COLO668 (cell line): Measurements from ENCODE around the gene TFDP2.
"Not testable (repeated sequence)": the region's sequence is repeated elsewhere in the genome, so short reads cannot be mapped to it uniquely, and the experiment has no call there.

Source experiments
- DNase-seq: peaks from one replicate; lab custom pipeline; 2025; ENCODE audit not compliant: unreplicated experiment; lab: John Stamatoyannopoulos, UW

Gene TFDP2, protein sequence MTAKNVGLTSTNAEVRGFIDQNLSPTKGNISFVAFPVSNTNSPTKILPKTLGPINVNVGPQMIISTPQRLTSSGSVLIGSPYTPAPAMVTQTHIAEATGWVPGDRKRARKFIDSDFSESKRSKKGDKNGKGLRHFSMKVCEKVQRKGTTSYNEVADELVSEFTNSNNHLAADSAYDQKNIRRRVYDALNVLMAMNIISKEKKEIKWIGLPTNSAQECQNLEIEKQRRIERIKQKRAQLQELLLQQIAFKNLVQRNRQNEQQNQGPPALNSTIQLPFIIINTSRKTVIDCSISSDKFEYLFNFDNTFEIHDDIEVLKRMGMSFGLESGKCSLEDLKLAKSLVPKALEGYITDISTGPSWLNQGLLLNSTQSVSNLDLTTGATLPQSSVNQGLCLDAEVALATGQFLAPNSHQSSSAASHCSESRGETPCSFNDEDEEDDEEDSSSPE

DNA sequence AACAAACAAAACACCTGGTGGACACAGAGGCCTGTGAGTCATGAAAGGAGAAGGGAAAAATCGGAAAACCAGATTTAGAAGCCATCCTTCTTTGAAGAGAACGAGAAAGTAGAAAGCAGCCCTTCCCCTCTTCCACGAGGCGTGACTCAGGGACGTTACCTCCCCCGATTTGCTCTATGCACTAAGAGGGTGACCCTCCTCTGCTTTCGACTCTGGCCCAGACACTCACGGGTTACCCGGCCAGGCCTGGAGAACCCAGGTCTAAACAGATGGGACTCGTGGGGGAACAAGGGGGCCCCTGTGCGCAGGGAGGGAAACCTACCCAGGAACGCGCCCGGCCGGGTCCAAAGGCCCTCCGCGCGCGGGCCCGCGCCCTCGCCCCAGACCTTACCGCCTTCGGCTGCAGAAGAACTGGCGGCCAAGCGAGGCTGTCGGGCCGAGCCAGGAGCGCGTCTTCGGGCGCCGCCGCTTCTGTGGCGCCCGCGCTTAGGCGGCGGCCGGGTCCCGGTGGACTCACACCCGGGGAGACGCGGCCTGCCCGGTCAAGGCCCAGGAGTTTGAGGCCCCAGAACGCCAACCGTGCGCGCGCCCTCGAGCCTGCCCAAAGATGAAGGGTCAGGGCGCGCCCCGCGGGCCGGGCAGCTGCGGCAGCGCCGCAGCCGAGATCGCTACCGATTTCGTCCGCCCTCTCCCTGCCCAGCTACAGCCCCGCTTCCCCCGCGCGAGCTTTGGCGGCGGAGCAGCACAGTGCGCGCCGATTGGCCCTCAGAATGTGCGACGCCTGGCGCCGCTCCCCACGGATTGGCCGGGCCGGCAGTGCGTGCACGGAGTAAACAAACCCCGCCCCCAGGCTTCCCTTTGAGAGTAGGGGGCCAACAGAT lies at the start of gene TFDP2:
TFDP2 (minus strand) TSS at position 753 of the 881 bp plus-strand sequence. CDS start 47,795 bp downstream, outside the sequence.
- DNase-seq, result peak; percentile 82

DNA sequence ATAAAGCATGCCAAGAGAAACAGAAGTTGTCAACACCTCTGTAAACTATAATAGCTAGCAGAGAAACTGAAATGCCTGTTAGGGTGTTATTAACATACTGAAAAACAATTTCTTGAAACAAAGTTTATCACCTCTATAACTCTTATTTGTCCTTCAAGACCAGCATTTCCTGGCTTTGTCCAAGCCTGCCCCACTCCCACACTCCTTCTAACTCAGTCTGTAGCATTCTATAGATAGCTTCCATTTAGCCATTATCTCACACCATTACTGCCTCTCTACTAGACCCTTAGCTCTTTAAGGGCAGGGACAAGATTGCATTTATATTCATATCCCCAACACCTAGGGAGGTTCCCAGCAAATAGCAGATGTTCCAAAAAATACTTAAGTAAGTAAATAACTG lies 39.5 kb upstream of the TFDP2 start:
- no peak for DNase-seq

DNA sequence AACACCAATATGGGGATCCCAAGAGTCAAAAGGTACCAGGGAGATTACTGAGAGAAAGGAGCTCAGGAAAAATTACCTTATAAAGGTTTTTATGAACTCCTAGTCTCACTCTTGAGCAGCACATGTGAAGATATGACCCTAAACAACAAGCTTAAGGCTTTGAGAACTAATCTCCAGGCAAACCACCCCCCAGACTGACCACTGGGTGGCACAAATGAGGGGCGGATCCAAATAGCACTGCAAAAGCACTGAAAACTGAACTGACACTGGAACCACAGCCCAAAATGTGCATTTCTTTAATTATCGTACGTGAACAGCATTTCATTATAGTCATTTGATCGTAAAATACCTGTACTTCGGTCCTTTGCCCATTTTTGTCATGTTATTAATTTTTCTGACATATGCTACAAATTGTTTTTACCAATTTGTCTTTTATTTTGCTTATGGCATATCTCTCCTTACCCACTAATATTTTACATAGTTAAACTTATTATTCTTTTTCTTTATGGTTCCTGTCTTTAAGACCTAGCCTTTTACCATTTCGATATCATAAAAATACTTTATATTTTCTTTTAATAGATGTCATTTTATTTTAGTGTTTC lies 31.5 kb upstream of the TFDP2 start:
- DNase-seq, result peak; percentile 3

DNA sequence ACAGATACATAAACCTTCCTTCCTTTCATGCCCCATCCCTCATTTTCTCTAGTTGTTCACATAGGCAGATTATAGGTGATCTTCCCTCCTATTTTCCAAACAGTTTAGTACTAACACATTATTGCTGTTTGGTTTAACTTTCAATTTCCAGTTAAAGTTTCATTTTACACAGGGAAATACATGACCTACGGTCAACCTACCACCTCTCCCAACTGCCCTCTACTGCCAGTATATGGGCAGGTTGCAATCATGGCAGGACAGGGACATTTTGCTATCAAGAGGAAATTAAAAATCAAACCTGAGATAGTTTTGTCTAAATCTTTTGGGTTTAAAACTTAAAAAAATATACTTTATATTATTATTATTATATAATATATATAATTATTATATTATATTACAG lies 26.1 kb upstream of the TFDP2 start:
- DNase-seq, result no peak

DNA sequence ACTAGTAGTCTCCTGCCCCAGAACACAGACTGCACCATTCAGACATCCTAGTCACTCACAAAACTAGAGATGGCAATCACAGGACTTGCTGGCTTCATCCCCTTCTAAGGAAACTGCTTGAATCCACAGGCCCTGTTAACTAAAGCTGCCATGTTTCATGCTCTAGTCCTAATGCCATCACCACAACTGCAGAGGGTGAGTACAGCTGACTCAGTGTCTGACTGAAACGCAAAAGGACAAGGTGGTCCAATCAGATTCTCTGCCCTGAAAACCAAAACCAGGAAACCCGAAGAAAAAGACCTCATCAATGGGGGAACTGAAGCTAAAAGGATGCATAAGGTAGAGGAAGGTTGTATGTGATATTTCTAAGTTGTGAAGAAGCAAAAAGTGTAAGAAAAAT lies 25.2 kb upstream of the TFDP2 start:
- no peak for DNase-seq

DNA sequence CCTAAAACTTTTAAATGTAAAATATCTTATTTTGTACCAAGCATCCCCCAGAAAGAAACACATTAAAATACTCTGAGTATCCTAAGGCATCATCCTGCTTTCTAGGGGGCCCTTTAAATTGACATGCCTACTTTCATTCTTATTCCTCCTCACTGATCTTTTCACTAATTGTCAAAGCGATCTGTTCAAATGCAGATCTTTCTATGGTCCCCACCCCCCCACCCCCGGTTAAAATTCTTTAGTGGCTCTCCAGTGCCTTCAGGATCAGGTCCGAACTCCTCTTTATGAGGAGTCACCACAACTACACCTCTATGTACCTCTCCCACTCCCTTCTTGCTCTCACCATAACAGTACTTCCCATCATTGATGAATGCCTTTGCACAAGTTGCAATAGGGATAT lies 19.2 kb upstream of the TFDP2 start:
- DNase-seq, result no peak

DNA sequence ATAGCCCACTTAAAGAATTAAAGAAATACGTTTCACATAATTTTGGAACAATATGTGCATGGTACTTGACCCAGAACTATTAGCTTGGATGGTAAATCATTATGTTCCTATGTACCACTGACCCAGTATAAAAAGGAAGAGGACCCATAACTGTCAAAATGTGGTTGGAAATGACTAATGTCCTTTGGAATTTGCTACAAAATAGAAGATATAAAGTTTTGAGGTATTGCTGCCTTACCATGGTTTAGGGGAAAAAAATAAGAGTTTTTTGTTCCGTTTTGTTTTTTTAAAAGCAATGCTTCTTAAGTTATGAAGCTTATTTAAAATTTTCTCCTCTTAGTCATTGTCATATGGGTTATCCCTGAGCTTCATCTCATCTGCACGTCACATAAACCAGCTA lies 15.8 kb upstream of the TFDP2 start:
- DNase-seq, result no peak

DNA sequence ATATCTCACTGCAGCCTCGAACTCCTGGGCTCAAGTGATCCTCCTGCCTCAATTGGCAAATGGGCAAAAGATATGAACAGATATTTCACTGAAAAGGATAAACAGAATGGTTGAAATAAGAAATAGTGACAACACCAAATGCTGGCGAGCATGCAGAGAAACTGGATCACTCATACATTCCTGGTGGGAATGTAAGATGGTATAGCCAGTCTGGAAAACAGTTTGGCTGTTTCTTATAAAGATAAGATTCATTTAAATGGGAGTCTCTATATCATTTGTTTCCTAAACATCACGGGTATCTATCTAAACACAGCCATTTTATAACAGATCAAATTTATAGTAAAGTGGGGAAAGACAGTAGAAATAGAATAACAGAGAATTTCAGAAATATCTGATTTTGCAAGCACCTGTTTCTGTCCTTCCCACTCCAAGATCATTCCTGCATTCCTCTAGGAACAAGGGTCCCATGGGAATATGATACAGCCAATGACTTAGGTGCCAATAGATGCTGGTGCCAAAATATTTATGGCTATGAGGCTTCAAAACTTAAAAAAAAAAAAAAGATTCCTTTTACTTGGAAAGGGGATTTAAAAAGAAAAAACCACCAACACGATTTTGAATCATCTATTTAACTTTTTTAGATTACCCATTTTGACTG lies 9.9 kb upstream of the TFDP2 start:
- no peak for DNase-seq

DNA sequence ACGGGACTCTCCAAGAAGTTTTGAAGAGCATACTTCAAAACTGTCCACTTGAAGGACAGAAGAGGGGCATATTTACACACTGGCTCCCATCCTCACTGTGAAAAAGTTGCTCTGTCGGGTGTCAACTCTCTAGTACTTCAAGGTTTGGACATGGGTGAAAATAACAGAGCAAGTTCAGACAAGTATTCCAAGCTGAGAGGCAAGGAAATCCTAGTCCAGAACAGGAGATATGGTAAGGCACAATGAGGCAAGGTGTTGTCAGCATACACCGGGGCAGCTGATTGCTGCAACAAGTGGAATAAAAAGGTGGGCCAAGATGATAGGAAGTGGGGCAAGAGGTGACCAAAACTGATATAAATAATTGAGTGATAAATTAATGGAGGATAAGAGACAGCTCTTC lies 4.8 kb upstream of the TFDP2 start:
- no peak for DNase-seq

DNA sequence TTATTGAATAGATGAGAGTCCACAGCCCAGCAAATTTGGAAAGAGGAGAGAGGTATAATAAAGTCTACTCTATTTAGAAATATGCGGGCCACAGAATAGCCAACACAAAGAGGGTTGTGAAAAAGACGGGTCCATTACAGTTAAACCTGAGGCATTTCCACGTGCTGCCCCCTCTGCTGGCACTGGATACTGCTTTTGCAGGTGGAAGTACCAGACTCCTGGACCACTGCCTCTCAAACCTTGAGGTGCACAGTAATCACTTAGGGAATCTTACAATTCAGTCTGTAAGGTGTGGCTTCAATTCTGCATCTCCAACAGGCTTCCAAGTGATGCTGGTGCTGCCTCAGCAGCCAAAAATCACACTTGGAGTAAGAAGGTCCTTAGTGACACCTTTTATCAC lies 3.0 kb upstream of the TFDP2 start:
- no peak for DNase-seq

DNA sequence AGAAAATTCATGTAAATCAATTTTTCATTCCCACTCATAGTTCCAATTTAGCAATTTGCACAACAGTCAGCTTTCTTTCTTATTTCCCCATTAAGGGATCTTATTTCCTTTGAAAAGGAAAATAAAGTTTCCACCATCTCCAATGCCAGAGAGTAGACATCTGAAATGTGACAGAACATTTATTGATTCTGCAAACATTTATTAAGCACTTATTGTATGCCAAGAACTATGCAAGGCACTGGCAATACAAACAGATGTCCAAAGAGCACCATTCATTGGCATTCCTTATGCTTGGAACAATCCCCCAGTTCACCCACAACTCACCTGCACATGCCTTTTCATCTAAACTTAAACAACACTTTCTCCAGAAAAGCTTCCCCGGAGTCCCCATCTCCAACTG lies 2.5 kb upstream of the TFDP2 start:
- no peak for DNase-seq

DNA sequence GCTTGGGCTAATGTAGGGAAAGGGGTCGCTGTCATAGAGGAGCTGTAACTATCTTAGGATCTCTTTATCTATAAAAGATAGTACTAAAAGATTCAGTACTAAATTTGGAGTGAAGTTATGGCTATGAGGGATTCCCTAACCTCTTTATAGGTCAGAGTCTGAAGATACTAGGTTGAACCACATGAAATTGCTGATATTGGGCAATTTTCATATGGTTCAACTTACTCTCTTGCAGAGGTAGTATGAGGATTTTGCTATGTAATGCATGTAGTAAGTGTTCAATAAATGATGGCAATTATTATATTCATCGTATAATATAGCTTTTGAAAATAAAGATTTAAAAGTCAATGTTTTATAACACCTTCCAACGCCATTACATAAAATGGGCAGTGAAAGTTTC lies 1.9 kb upstream of the TFDP2 start:
- no peak for DNase-seq

DNA sequence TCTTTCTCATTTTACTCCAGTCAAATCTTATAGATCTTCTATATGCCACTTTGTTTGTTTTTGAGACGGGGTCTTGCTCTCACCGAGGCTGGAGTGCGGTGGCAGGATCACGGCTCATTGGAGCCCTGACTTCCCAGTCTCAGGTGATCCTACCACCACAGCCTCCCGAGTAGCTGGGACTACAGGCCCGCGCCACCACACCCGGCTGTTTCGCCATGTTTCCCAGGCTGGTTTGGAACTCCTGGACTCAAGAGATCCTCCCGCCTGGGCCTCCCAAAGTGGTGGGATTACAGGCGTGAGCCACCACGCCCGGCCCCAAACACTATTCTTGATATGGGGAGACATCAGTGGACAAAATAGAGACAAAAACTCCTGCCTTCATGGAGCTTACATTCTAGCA lies 927 bp upstream of the TFDP2 start:
- DNase-seq, result no peak

DNA sequence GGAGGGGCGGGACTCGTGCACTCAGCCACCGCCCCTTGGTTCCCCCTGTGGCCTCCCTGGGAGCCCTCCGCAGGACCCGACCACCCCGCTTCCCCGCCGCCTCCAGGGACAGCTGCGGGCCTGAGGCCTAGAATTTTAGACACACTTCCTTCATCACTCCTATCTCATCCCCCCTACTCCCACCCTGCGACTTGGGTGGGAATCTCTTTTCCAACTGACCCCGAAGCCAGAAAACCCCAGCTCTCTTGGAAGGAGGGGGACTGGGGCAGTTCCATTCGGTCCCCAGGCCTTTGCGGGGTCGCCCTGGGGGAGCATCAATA lies 289 bp upstream of the TFDP2 start:
- DNase-seq, result no peak

DNA sequence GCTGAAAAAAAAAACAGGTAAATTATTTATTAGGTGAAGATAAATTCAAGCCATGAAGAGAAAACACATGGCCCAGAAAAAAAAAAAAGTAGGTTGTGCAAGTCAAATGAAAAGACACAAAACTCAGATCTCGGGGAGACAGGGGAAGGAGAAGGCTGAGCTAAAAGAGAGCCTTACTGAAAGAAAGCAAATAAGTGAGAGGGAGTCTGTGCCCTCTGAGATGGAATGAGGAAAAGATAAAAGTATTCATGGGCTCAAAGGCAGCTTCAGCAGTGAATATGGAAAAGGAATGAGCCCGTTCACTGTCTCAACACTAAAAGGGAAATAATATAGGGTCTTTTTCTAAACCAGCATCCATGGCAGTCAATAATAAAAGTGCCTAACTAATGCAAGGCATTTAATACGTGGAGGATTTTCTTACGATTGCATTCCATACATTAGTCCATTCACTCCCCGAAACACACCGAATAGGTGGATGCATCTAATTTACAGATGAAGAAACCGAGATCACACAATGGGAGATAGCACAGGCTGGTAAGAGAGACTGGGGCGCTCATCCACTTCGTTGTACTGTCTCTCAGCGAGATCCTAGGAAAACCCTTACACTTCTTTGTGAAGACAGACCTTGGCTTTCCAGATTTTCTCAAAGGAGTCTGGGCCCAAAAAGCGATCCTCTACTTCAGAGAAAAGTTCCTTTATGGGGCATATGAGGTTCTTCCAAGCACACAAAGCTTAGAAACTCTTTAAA lies 1.1 kb downstream of the TFDP2 start:
- DNase-seq, result no peak

DNA sequence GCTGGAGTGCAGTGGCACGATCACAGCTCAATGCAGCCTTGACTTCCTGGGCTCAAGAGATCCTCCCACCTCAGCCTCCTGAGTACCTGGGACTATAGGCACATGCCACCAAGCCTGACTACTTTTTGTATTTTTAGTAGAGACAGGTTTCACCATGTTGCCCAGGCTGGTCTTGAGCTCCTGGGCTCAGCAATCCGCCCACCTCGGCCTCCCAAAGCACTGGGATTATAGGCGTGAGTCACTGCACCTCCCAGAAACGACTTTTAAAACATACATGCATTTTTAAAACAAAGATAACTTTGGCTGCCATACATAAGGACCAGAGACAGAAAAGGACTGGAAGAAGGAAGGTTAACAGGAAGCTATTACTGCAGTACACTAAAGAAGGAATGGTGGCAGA lies 4.8 kb downstream of the TFDP2 start:
- DNase-seq, result not testable (repeated sequence)

DNA sequence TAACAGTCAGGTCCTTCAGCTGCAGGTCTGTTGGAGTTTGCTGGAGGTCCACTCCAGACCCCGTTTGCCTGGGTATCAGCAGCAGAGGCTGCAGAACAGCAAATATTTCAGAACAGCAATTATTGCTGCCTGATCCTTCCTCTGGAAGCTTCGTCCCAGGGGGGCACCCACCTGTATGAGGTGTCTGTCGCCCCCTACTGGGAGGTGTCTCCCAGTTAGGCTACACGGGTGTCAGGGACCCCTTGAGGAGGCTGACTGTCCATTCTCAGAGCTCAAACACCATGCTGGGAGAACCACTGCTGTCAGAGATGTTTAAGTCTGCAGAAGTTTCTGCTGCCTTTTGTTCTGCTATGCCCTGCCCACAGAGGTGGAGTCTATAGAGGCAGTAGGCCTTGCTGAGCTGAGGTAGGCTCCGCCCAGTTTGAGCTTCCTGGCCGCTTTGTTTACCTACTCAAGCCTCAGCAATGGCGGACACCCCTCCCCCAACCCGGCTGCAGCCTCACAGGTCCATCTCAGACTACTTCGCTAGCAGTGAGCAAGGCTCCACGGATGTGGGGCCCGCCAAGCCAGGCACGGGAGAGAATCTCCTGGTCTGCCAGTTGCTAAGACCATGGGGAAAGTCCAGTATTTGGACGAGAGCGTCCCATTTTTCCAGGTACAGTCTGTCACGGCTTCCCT lies 8.6 kb downstream of the TFDP2 start:
- DNase-seq, result not testable (repeated sequence)

DNA sequence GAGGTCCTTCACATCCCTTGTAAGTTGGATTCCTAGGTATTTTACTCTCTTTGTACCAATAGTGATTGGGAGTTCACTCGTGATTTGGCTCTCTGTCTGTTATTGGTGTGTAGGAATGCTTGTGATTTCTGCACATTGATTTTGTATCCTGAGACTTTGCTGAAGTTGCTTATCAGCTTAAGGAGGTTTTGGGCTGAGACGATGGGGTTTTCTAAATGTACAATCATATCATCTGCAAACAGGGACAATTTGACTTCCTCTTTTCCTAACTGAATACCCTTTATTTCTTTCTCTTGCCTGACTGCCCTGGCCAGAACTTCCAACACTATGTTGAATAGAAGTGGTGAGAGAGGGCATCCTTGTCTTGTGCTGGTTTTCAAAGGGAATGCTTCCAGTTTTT lies 12.3 kb downstream of the TFDP2 start:
- not testable (repeated sequence) for DNase-seq

DNA sequence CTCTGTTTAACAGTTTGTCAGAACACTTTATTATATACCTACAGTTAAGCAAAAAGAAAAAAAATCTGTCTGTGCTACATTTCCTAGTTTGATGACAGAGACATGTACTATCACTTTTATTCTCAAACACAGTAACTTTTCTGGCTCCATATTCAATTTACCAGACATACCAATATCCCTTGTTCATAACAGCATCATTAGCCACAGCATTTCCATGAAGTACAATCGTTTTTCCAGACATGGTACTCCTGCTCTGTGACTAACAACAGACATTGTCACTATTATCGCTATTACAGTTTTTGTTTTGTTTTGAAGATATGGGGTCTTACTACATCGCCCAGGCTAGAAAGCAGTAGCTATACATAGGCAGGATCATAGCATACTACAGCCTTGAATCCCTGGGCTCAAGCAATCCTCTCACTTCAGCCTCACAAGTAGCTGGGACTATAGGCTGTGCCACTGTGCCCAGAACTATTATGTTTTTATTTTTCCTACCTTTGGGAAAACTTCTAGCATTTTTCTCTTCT lies 14.5 kb downstream of the TFDP2 start:
- no peak for DNase-seq
